ENCODE measurements around the gene CNKSR2. TPM values are rescaled to one million over a fixed set of nuclear protein-coding genes. Genes with fewer than 3 reads are reported as not detected.

The CNKSR2 gene
- 1 to 10 TPM in 1 of 3 donors, under 1 TPM in 2; 0.47 to 2.0 (median 0.76) TPM for polyA plus RNA-seq

- H3K27ac ChIP-seq (ENCODE audit: low read depth, low read length): no peak within 1 kb of the TSS
- 1 to 29% (median 1%) methylated on average over 17 to 94 of the region's 94 CpGs for WGBS, 3 donors
Observed at GRCh38 chrX:21374163-21374993, at the start of gene CNKSR2. Gene CNKSR2, plus strand, starts transcription at chrX:21374418. Its CDS starts 480 bp downstream, at chrX:21374898.

GRCh38 chrX:21354725-21355124 lies 19.5 kb upstream of the CNKSR2 start:
- 77 to 85% (median 77%) methylated on average over 4 of the region's 4 CpGs for WGBS, 3 donors
- H3K27ac ChIP-seq (ENCODE audit: low read depth, low read length): no peak overlapping the region

GRCh38 chrX:21355831-21356230 lies 18.4 kb upstream of the CNKSR2 start:
- 54 to 78% (median 71%) methylated on average over 2 of the region's 2 CpGs for whole genome bisulfite sequencing, 3 donors

GRCh38 chrX:21369613-21370012 lies 4.6 kb upstream of the CNKSR2 start:
- no peak overlapping the region for H3K27ac ChIP-seq (ENCODE audit: low read depth, low read length)
- 68 to 97% (median 80%) methylated on average over 2 of the region's 2 CpGs for WGBS, 3 donors

More at GRCh38 chrX:21355831-21356230, 18.4 kb upstream of the CNKSR2 start:
- no peak overlapping the region for H3K27ac ChIP-seq (ENCODE audit: low read depth, low read length)

- H3K27ac ChIP-seq (ENCODE audit: low read depth, low read length): no peak overlapping the region
- WGBS, 3 donors: 42 to 59% (median 57%) methylated on average over 7 of the region's 7 CpGs
Observed at GRCh38 chrX:21373001-21373400, 1.2 kb upstream of the CNKSR2 start.

- 1 to 30% (median 1%) methylated on average over 32 to 50 of the region's 50 CpGs for WGBS, 3 donors
- no peak overlapping the region for H3K27ac ChIP-seq (ENCODE audit: low read depth, low read length)
Observed at GRCh38 chrX:21373637-21374162, 518 bp upstream of the CNKSR2 start.

- 2 to 22% (median 2%) methylated on average over 9 to 46 of the region's 46 CpGs for WGBS, 3 donors
- H3K27ac ChIP-seq (ENCODE audit: low read depth, low read length): no peak overlapping the region
Observed at GRCh38 chrX:21374994-21375707, 933 bp downstream of the CNKSR2 start.

- WGBS, 3 donors: 6 to 24% (median 14%) methylated on average over 5 of the region's 5 CpGs
- H3K27ac ChIP-seq (ENCODE audit: low read depth, low read length): no peak overlapping the region
Observed at GRCh38 chrX:21375708-21376009, 1.4 kb downstream of the CNKSR2 start.

- WGBS, 3 donors: 51 to 88% (median 64%) methylated on average over 2 of the region's 2 CpGs
- H3K27ac ChIP-seq (ENCODE audit: low read depth, low read length): no peak overlapping the region
Observed at GRCh38 chrX:21376636-21377035, 2.4 kb downstream of the CNKSR2 start.

GRCh38 chrX:21379991-21380390 lies 5.8 kb downstream of the CNKSR2 start:
- no peak overlapping the region for H3K27ac ChIP-seq (ENCODE audit: low read depth, low read length)

GRCh38 chrX:21382715-21383114 lies 8.5 kb downstream of the CNKSR2 start:
- no peak overlapping the region for H3K27ac ChIP-seq (ENCODE audit: low read depth, low read length)
- WGBS, 3 donors: 40 to 64% (median 51%) methylated on average over 2 of the region's 2 CpGs

More at GRCh38 chrX:21379991-21380390, 5.8 kb downstream of the CNKSR2 start:
- WGBS, 3 donors: 68 to 88% (median 73%) methylated on average over 1 of the region's 1 CpG

- 15 to 18% (median 17%) methylated on average over 2 of the region's 2 CpGs for WGBS, 3 donors
Observed at GRCh38 chrX:21383546-21383945, 9.3 kb downstream of the CNKSR2 start.

GRCh38 chrX:21384178-21384577 lies 10.0 kb downstream of the CNKSR2 start:
- no peak overlapping the region for H3K27ac ChIP-seq (ENCODE audit: low read depth, low read length)
- 47 to 82% (median 78%) methylated on average over 1 of the region's 1 CpG for WGBS, 3 donors

More at GRCh38 chrX:21383546-21383945, 9.3 kb downstream of the CNKSR2 start:
- H3K27ac ChIP-seq (ENCODE audit: low read depth, low read length): no peak overlapping the region

- no peak overlapping the region for H3K27ac ChIP-seq (ENCODE audit: low read depth, low read length)
- WGBS, 3 donors: 18 to 54% (median 25%) methylated on average over 1 of the region's 1 CpG
Observed at GRCh38 chrX:21394792-21395191, 20.6 kb downstream of the CNKSR2 start.

- H3K27ac ChIP-seq (ENCODE audit: low read depth, low read length): no peak overlapping the region
- WGBS, 3 donors: 64 to 100% (median 89%) methylated on average over 3 of the region's 3 CpGs
Observed at GRCh38 chrX:21398426-21398825, 24.2 kb downstream of the CNKSR2 start.

GRCh38 chrX:21400408-21401121 lies 26.3 kb downstream of the CNKSR2 start:
- H3K27ac ChIP-seq (ENCODE audit: low read depth, low read length): no peak overlapping the region
- 73 to 89% (median 78%) methylated on average over 1 of the region's 1 CpG for WGBS, 3 donors

- 8 to 42% (median 31%) methylated on average over 2 of the region's 2 CpGs for WGBS, 3 donors
- H3K27ac ChIP-seq (ENCODE audit: low read depth, low read length): no peak overlapping the region
Observed at GRCh38 chrX:21408307-21408706, 34.1 kb downstream of the CNKSR2 start.

GRCh38 chrX:21408788-21409187 lies 34.6 kb downstream of the CNKSR2 start:
- H3K27ac ChIP-seq (ENCODE audit: low read depth, low read length): no peak overlapping the region
- 14 to 56% (median 53%) methylated on average over 1 of the region's 1 CpG for WGBS, 3 donors

- H3K27ac ChIP-seq (ENCODE audit: low read depth, low read length): no peak overlapping the region
- WGBS, 3 donors: 29 to 49% (median 31%) methylated on average over 3 of the region's 3 CpGs
Observed at GRCh38 chrX:21412029-21412428, 37.8 kb downstream of the CNKSR2 start.

Data from adipose tissue (tissue), 3 donors.